ENCODE results near the gene RFC2. TPM values are rescaled to one million over a fixed set of nuclear protein-coding genes. Genes with fewer than 3 reads are reported as not detected.

RFC2 gene
- total and polyA plus RNA-seq, 2 experiments from 2014 or later: 23.1 to 33.2 TPM

- no peak overlapping the region for H3K9ac ChIP-seq
- no peaks in the 10 kb centered on the region for H3K79me2 ChIP-seq (ENCODE audit: insufficient read depth)
- no peak overlapping the region for H3K4me3 ChIP-seq
- TF ChIP-seq EZH2phosphoT487 (IDR thresholded peaks at IDR 0.05; ENCODE audit: insufficient read depth, low read depth): no peak
- no peak for TF ChIP-seq EZH2 (IDR thresholded peaks at IDR 0.05; ENCODE audit: insufficient read depth, poor library complexity, severe bottlenecking)
- no peaks in the 10 kb centered on the region for H3K36me3 ChIP-seq (ENCODE audit: low read depth)
- no peak overlapping the region for H2AFZ ChIP-seq
- no peaks in the 10 kb centered on the region for H3F3A ChIP-seq (ENCODE audit: insufficient read depth)
- in situ Hi-C loops (cut with MboI): no loop called here
- no peak overlapping the region for H3K4me2 ChIP-seq (ENCODE audit: unreplicated experiment)
- no peaks in the 10 kb centered on the region for H4K20me1 ChIP-seq (ENCODE audit: insufficient read depth)
- H3K9me3 ChIP-seq (ENCODE audit: low read depth): no peaks in the 10 kb centered on the region
- H3K4me1 ChIP-seq (ENCODE audit: insufficient read depth): no peaks in the 10 kb centered on the region
- no peaks in the 10 kb centered on the region for H3K9me2 ChIP-seq (ENCODE audit: insufficient read depth)
- no peak overlapping the region for H3K27ac ChIP-seq
- WGBS, 2 experiments (ENCODE audit: low coverage in 1 of 2, low lambda C conversion rate in 2 of 2, missing lambda C conversion rate in 2 of 2): 91 to 93% methylated on average over 12 of the region's 12 CpGs
- H3K27me3 ChIP-seq (replicated peaks; ENCODE audit: insufficient read depth): no peaks in the 10 kb centered on the region
- DNase-seq: no peak
Measured at GRCh38 chr7:74224511-74224832, 29.7 kb downstream of the RFC2 start.

DNA sequence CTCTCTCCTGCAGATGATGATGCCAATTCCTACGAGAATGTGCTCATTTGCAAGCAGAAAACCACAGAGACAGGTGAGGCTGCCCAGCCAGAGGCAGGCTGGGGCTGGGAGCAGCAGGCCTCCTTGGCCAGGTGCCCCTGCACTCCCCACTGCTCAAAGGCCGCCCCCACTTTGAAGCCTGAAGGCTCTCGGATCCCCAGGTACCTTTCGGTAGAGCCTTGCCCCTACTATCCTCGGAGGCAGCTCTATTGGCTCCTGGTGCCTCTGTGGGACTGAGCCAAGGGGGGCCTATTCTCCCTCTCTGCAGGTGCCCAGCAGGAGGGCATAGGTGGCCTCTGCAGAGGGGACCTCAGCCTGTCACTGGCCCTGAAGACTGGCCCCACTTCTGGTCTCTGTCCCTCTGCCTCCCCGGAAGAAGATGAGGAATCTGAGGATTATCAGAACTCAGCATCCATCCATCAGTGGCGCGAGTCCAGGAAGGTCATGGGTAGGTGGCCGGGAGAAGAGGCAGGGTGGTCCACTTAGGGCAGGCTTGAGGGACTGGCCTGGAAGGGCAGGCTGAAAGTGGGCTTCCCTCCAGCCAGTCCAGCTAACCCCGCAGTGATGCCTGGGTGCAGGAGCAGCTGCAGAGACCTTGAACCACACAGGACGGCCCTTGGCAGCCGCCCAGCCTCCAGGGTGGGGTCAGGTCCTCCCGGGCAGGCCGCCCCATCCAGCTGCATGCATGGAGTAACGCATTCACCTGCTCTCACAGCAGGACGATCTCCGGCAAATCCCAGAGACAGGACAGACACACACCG lies 30.3 kb downstream of the RFC2 start:
- no peak overlapping the region for H3K9ac ChIP-seq
- no peaks in the 10 kb centered on the region for H3K4me1 ChIP-seq (ENCODE audit: insufficient read depth)
- DNase-seq: no peak
- no peaks in the 10 kb centered on the region for H3K9me3 ChIP-seq (ENCODE audit: low read depth)
- H3K79me2 ChIP-seq (ENCODE audit: insufficient read depth): no peaks in the 10 kb centered on the region
- no peaks in the 10 kb centered on the region for H3K27me3 ChIP-seq (replicated peaks; ENCODE audit: insufficient read depth)
- no peaks in the 10 kb centered on the region for H3F3A ChIP-seq (ENCODE audit: insufficient read depth)
- no peak overlapping the region for H3K4me3 ChIP-seq
- no peak overlapping the region for H2AFZ ChIP-seq
- WGBS, 2 experiments (ENCODE audit: low coverage in 1 of 2, low lambda C conversion rate in 2 of 2, missing lambda C conversion rate in 2 of 2): 79 to 82% methylated on average over 17 to 18 of the region's 18 CpGs
- H3K9me2 ChIP-seq (ENCODE audit: insufficient read depth): no peaks in the 10 kb centered on the region
- H3K36me3 ChIP-seq (ENCODE audit: low read depth): no peaks in the 10 kb centered on the region
- TF ChIP-seq EZH2phosphoT487 (IDR thresholded peaks at IDR 0.05; ENCODE audit: insufficient read depth, low read depth): no peak
- TF ChIP-seq EZH2 (IDR thresholded peaks at IDR 0.05; ENCODE audit: insufficient read depth, poor library complexity, severe bottlenecking): no peak
- no peaks in the 10 kb centered on the region for H4K20me1 ChIP-seq (ENCODE audit: insufficient read depth)
- in situ Hi-C loops (cut with MboI): no loop called here
- no peak overlapping the region for H3K4me2 ChIP-seq (ENCODE audit: unreplicated experiment)
- H3K27ac ChIP-seq: no peak overlapping the region

GRCh38 chr7:74222851-74223710 lies 31.1 kb downstream of the RFC2 start:
- no peak for DNase-seq
- H3K36me3 ChIP-seq (ENCODE audit: low read depth): no peaks in the 10 kb centered on the region
- 83 to 87% methylated on average over 16 to 17 of the region's 17 CpGs for WGBS, 2 experiments (ENCODE audit: low coverage in 1 of 2, low lambda C conversion rate in 2 of 2, missing lambda C conversion rate in 2 of 2)
- H3K4me2 ChIP-seq (ENCODE audit: unreplicated experiment): no peak overlapping the region
- no peak overlapping the region for H2AFZ ChIP-seq
- no peaks in the 10 kb centered on the region for H3K9me2 ChIP-seq (ENCODE audit: insufficient read depth)
- H3K27ac ChIP-seq: no peak overlapping the region
- H3K9ac ChIP-seq: no peak overlapping the region
- H3K4me3 ChIP-seq: no peak overlapping the region
- no peaks in the 10 kb centered on the region for H4K20me1 ChIP-seq (ENCODE audit: insufficient read depth)
- no peaks in the 10 kb centered on the region for H3K79me2 ChIP-seq (ENCODE audit: insufficient read depth)
- no peaks in the 10 kb centered on the region for H3F3A ChIP-seq (ENCODE audit: insufficient read depth)
- in situ Hi-C loops (cut with MboI): no loop called here
- TF ChIP-seq EZH2phosphoT487 (IDR thresholded peaks at IDR 0.05; ENCODE audit: insufficient read depth, low read depth) (no peak), EZH2 (IDR thresholded peaks at IDR 0.05; ENCODE audit: insufficient read depth, poor library complexity, severe bottlenecking) (no peak)
- no peaks in the 10 kb centered on the region for H3K4me1 ChIP-seq (ENCODE audit: insufficient read depth)
- H3K27me3 ChIP-seq (replicated peaks; ENCODE audit: insufficient read depth): no peaks in the 10 kb centered on the region
- H3K9me3 ChIP-seq (ENCODE audit: low read depth): no peaks in the 10 kb centered on the region

DNA sequence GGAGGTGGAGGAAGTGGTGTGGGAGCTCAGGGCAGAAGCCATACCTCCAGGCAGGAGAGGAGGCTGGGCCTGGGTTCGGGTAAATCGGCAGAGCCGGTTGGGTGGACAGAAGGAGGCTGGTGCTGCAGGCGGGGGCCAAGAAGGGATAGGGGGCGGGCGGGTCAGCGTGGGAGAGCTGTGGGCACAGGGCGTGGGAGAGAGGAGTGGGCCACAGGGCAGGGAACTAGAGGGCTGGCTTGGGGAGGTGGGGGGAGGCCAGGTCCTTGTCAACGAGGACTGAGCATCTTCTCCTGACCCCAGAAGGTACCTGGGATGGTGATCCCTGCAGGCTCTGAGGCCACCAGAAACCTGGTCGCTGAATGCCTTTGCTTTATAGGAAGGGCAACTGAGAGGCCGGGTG lies 32.5 kb downstream of the RFC2 start:
- 86 to 97% methylated on average over 5 to 11 of the region's 11 CpGs for WGBS, 2 experiments (ENCODE audit: low coverage in 1 of 2, low lambda C conversion rate in 2 of 2, missing lambda C conversion rate in 2 of 2)

More for the DNA sequence above, 32.5 kb downstream of the RFC2 start:
- Histone ChIP-seq H3K9ac (no peak overlapping the region), H3K9me2 (ENCODE audit: insufficient read depth) (no peaks in the 10 kb centered on the region), H3K4me3 (no peak overlapping the region), H3K27ac (no peak overlapping the region), H3K4me2 (ENCODE audit: unreplicated experiment) (no peak overlapping the region), H3K79me2 (ENCODE audit: insufficient read depth) (no peaks in the 10 kb centered on the region), H3K36me3 (ENCODE audit: low read depth) (no peaks in the 10 kb centered on the region), H3K27me3 (replicated peaks; ENCODE audit: insufficient read depth) (no peaks in the 10 kb centered on the region), H3K9me3 (ENCODE audit: low read depth) (no peaks in the 10 kb centered on the region), H4K20me1 (ENCODE audit: insufficient read depth) (no peaks in the 10 kb centered on the region), H2AFZ (no peak overlapping the region), H3F3A (ENCODE audit: insufficient read depth) (no peaks in the 10 kb centered on the region), H3K4me1 (ENCODE audit: insufficient read depth) (no peaks in the 10 kb centered on the region)
- no peak for DNase-seq
- in situ Hi-C loops (cut with MboI): no loop called here
- no peak for TF ChIP-seq EZH2 (IDR thresholded peaks at IDR 0.05; ENCODE audit: insufficient read depth, poor library complexity, severe bottlenecking)
- TF ChIP-seq EZH2phosphoT487 (IDR thresholded peaks at IDR 0.05; ENCODE audit: insufficient read depth, low read depth): no peak

Measured in GM23248 (cell line).